Inflammatory macrophage treated with lipopolysaccharide for 4 hours (primary cell): ENCODE measurements around the gene PWP1.

Experiments
- DNase-seq: peaks from one replicate; pipeline ENCODE4 v3.0.0-alpha.2; 2020

Gene PWP1

DNA sequence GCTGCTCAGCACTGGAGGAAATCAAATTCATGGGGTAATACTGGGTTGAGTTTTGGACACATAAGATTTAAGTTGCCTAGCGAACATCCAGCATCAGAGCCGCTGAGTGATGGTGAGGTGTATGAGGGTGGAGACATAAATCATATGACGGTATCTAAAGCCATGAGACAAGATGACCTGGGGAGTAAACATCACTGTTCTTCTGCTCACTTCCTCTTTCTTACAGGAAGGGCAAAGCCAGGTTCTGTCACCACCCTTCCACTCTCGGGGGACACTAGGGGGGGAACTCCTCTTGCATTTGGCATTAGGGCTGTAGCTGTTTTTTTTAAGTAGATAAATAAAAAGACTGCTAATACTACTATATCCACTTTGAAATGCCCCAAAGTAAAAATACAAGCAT lies 51.3 kb downstream of the PWP1 start:
- peak; percentile 5 for DNase-seq

- peak; percentile 20 for DNase-seq
Observed at GRCh38 chr12:107748472-107748871, 62.9 kb downstream of the PWP1 start.

GRCh38 chr12:107749083-107749482 lies 63.5 kb downstream of the PWP1 start:
- no peak for DNase-seq

DNA sequence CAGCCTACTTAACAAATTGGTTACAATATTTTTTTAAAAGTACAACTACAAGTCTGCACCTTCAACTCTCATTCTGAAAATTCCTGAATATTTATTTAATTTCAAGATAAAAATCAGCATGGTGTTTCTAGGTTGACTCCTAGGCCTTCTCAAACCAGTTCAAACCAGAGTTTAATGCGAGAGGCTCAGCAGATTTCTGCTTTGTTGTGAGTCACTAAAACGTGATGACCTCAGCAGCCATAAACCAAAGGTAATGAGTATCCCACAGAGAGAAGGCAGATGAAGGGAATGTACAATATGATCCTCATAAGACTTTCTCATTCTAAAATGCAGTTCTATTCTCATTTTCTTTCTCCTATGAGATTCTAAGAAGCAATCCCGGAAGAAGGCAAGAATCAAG lies 73.8 kb downstream of the PWP1 start:
- peak; percentile 69 for DNase-seq

DNA sequence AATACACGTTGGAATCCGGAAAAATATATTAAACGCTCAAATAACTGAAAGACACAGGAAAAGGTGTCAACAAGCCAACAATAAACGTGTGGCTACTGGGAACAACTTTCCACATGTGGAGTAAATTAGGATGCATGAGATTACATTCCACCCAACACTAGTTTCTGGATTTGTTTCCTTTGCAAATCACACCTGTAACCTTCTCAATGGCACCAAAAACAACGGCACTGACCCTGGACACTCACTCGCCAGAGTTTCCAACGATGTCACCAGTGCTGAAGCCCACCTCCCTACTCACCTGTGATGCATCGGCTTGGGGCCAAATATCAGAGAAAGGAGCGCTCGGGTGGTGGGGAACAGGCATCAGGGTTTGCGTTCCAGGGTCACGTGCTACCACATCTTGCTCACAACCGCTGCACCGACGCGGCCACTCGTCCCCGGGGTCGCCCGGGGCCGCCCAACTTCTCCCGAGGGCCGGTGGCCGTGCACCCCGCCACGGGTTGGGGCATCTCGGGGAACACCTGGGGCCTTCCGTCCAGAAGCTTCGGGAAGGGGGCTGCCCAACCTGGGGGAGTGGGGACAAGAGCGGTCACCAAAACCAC lies 74.7 kb downstream of the PWP1 start:
- DNase-seq, result peak; percentile 10

DNA sequence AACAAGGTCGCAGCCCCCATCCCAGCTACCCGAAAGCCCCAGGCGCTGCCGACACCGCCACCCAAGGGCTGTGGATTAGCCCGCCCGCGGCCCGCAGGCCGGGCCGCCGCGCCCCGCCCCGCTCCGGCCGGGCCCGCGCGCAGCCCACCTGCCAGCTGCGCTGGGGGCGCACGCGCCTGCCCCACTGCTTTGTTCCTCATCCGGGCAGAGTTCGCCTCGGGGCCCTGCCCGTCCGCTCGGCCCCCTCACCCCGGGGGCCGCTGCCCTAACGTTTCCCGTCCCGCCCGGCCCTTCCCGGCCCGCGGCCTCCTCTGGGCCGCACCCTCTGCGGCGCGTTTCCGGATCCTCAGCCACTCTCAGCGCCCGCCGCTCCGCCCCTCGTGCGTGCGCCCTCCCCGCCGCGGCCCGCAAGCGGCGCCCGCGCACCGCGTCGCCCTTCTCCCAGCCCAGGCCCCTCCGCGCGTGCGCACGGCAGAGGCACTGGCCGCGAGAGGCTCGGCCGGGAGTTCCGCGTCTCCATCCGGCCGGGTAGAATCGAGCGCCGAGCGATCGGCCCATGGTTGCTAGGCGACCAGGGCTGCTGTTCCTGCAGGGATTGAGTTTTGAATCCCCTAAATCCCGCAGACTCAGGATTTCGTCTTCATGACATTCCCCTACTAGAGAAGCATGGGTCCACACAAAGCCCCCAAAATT lies 75.4 kb downstream of the PWP1 start, which contains the start of gene PRDM4:
PRDM4 (minus strand) TSS at position 329 of the 693 bp plus-strand sequence. CDS start 622 bp downstream, outside the sequence.
- peak; percentile 96 for DNase-seq

- DNase-seq, result no peak
Observed at GRCh38 chr12:107761502-107761904, 75.9 kb downstream of the PWP1 start.
